CD4-positive, alpha-beta T cell treated with Interleukin-10 for 1 hour (primary cell): ENCODE measurements around the gene SHC4.
"Not testable (repeated sequence)": the region's sequence is repeated elsewhere in the genome, so short reads cannot be mapped to it uniquely, and the experiment has no call there.

Experiments used
- DNase-seq: peaks from one replicate; pipeline ENCODE4 v3.0.0-alpha.2; 2020

SHC4 gene

GRCh38 chr15:48877630-48878595 is 85.8 kb downstream of the SHC4 start, which contains the start of gene EID1:
TSS of gene EID1 (plus strand) at chr15:48878134. CDS start at chr15:48878177, 43 bp downstream.
- peak; percentile 94 for DNase-seq

- no peak for DNase-seq
These were observed 87.7 kb downstream of the SHC4 start for GRCh38 chr15:48876057-48876456.

GRCh38 chr15:48875241-48875960 is 88.3 kb downstream of the SHC4 start:
- DNase-seq: no peak

GRCh38 chr15:48872632-48873031 is 91.1 kb downstream of the SHC4 start:
- no peak for DNase-seq

GRCh38 chr15:48871542-48871941 is 92.2 kb downstream of the SHC4 start:
- DNase-seq: no peak

- no peak for DNase-seq
These were observed 93.8 kb downstream of the SHC4 start for GRCh38 chr15:48869966-48870365.

- no peak for DNase-seq
These were observed 95.2 kb downstream of the SHC4 start for GRCh38 chr15:48868536-48868935.

- DNase-seq: no peak
These were observed 95.7 kb downstream of the SHC4 start for GRCh38 chr15:48868023-48868422.

GRCh38 chr15:48866141-48866563 is 97.6 kb downstream of the SHC4 start:
- no peak for DNase-seq

- DNase-seq: no peak
These were observed 98.2 kb downstream of the SHC4 start for GRCh38 chr15:48865370-48866079.

GRCh38 chr15:48862705-48863104 is 101.0 kb downstream of the SHC4 start:
- DNase-seq: no peak

GRCh38 chr15:48861813-48862431 is 101.8 kb downstream of the SHC4 start:
- peak; percentile 77 for DNase-seq

GRCh38 chr15:48859426-48859825 is 104.3 kb downstream of the SHC4 start:
- DNase-seq: no peak

- DNase-seq: no peak
These were observed 105.3 kb downstream of the SHC4 start for GRCh38 chr15:48858401-48858800.

- no peak for DNase-seq
These were observed 106.8 kb downstream of the SHC4 start for GRCh38 chr15:48856942-48857341.

GRCh38 chr15:48855501-48856440 is 107.9 kb downstream of the SHC4 start:
- DNase-seq: no peak

GRCh38 chr15:48854434-48854833 is 109.3 kb downstream of the SHC4 start:
- DNase-seq: not testable (repeated sequence)

- DNase-seq: no peak
These were observed 111.8 kb downstream of the SHC4 start for GRCh38 chr15:48851956-48852355.

- no peak for DNase-seq
These were observed 113.1 kb downstream of the SHC4 start for GRCh38 chr15:48850648-48851047.

GRCh38 chr15:48845123-48845522 is 118.6 kb downstream of the SHC4 start:
- DNase-seq: no peak

GRCh38 chr15:48842501-48842900 is 121.2 kb downstream of the SHC4 start:
- no peak for DNase-seq

GRCh38 chr15:48834756-48835155 is 129.0 kb downstream of the SHC4 start:
- no peak for DNase-seq
